Measurements from ENCODE around the gene DRAP1. TPM values are rescaled to one million over a fixed set of nuclear protein-coding genes. Genes with fewer than 3 reads are reported as not detected.
A peak's percentile ranks its signal among the peaks of the same experiment; 100 is the strongest.

Gene DRAP1
- total and polyA plus RNA-seq, 9 donors, result 73.4 to 105 (median 93.3) TPM

DNA sequence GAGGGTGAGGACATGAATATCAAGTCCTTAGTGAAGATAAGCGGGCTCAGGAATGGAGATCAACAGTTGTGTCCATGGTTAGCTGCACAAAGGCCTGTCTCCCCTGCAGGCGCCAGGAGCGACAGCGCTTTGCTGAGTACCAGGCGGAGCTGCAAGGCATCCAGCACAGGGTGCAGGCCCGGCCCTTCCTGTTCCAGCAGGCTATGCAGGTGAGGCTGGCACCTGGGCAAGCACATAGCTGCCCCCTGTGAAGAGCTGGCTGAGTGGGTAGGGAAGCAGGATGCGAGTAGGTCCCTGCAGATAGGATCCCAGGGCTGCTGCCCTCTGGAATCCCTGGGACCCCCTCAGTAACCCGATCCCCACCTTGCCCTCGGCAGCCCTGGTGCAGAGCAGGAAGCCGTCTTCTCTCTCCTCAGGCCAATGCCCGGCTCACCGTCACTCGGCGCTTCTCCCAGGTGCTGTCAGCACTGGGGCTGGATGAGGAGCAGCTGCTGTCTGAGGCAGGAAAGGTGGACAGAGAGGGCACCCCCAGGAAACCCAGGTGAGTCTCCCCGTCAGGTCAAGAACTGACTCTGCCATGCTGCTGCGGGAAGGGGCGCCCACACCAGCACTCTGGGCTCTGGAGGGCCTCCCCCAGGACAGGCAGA is 39.7 kb downstream of the DRAP1 start:
- Histone ChIP-seq H3K36me3 (ENCODE audit: control insufficient read depth, insufficient read depth, low read length) (peaks cover 4% of the 10 kb centered on the region), H3K27me3 (ENCODE audit: control insufficient read depth, insufficient read depth, low read length) (no peaks in the 10 kb centered on the region), H3K9me3 (replicated peaks; ENCODE audit: control insufficient read depth, low read depth, low read length) (no peaks in the 10 kb centered on the region), H3K4me3 (ENCODE audit: low read length) (no peak overlapping the region), H3K27ac (ENCODE audit: low read length) (no peak overlapping the region), H3K4me1 (ENCODE audit: control insufficient read depth, insufficient read depth, low read length) (peaks cover 18% of the 10 kb centered on the region)
- 77% methylated on average over 11 of the region's 17 CpGs for WGBS (ENCODE audit: insufficient coverage)
- no peak for DNase-seq

DNA sequence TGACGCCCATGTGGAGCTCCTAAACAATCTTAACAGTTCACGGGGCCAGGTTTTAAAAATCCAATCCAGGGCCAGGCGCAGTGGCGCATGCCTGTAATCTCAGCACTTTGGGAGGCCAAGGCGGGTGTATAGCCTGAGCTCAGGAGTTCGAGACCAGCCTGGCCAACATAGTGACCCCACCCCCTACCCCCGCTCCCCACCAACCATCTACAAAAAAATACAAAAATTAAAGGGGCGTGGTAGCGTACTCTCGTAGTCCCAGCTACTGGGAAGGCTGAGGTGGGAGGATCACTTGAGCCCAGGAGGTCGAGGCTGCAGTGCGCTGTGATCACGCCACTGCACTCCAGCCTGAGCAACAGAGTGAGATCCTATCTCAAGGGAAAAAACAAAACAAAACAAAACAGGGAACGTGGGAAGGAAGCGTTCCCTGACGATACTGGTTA is 41.6 kb downstream of the DRAP1 start:
- WGBS (ENCODE audit: insufficient coverage), result 66% methylated on average over 7 of the region's 16 CpGs
- H3K4me3 ChIP-seq (ENCODE audit: low read length), result peak overlapping the region; percentile 92
- DNase-seq, result no peak
- H3K36me3 ChIP-seq (ENCODE audit: control insufficient read depth, insufficient read depth, low read length), result peaks cover 23% of the 10 kb centered on the region
- no peaks in the 10 kb centered on the region for H3K9me3 ChIP-seq (replicated peaks; ENCODE audit: control insufficient read depth, low read depth, low read length)
- no peaks in the 10 kb centered on the region for H3K27me3 ChIP-seq (ENCODE audit: control insufficient read depth, insufficient read depth, low read length)
- peaks cover 18% of the 10 kb centered on the region for H3K4me1 ChIP-seq (ENCODE audit: control insufficient read depth, insufficient read depth, low read length)
- peak overlapping the region; percentile 97 for H3K27ac ChIP-seq (ENCODE audit: low read length)

DNA sequence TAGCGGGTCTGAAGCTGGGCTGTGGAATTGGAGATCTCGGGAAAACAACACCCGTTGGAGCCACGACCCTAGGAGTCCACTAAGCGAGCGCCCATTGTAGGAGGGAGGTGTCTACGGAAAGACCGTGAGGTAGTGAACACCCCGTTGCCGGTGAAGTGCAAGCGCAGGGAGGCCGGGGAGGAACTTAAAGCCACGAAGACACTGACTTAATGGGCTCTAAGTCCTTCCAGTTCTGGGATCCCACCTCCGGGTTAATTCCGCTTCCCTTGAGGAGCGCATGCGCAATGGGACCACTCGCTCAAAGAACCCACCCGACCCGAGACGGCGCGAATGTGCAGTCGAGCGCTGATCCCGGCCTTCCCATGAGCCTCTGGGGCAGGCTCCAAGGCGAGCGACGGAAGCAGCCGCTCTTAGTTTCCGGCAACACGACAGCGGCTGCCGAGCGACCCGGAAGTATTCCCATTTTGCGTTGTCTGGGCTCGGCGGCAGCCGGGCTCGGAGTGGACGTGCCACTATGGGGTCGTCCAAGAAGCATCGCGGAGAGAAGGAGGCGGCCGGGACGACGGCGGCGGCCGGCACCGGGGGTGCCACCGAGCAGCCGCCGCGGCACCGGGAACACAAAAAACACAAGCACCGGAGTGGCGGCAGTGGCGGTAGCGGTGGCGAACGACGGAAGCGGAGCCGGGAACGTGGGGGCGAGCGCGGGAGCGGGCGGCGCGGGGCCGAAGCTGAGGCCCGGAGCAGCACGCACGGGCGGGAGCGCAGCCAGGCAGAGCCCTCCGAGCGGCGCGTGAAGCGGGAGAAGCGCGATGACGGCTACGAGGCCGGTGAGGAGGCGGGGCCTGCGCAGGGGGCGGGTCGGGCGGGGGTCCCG is 42.3 kb downstream of the DRAP1 start, which contains the start of gene SART1:
Gene SART1 (plus strand): TSS at position 468 of the 874 bp plus-strand sequence. CDS start 47 bp downstream, at position 515.
- peak; percentile 100 for DNase-seq
- Histone ChIP-seq H3K9me3 (replicated peaks; ENCODE audit: control insufficient read depth, low read depth, low read length) (no peaks in the 10 kb centered on the region), H3K27me3 (ENCODE audit: control insufficient read depth, insufficient read depth, low read length) (no peaks in the 10 kb centered on the region), H3K4me1 (ENCODE audit: control insufficient read depth, insufficient read depth, low read length) (peaks cover 18% of the 10 kb centered on the region), H3K4me3 (ENCODE audit: low read length) (peak within 1 kb of the TSS; percentile 92), H3K36me3 (ENCODE audit: control insufficient read depth, insufficient read depth, low read length) (peaks cover 30% of the 10 kb centered on the region), H3K27ac (ENCODE audit: low read length) (peak within 1 kb of the TSS; percentile 97)
- under 1% methylated on average over 94 of the region's 97 CpGs for WGBS (ENCODE audit: insufficient coverage)

DNA sequence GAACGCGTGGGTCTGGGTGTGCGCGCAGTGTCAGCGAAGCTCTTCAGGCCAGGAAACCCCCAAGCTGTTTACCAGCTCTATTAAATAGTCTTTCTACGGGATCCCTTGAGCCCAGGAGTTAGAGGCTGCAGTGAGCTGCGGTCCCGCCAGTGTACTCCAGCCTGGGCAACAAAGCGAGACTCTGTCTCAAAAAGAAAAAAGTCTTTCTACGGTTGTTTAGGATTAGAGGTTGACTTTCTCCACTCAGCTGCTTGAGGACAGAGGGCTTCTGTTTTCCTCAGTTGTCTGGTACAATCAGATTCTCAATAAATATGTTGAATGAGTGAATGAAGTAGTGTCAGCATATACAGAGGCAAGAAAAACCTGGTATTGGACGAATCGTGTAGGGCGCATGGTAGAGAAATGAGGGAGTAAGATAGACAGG is 42.9 kb downstream of the DRAP1 start:
- DNase-seq, result no peak
- peaks cover 18% of the 10 kb centered on the region for H3K4me1 ChIP-seq (ENCODE audit: control insufficient read depth, insufficient read depth, low read length)
- H3K27ac ChIP-seq (ENCODE audit: low read length), result peak overlapping the region; percentile 35
- peaks cover 37% of the 10 kb centered on the region for H3K36me3 ChIP-seq (ENCODE audit: control insufficient read depth, insufficient read depth, low read length)
- H3K9me3 ChIP-seq (replicated peaks; ENCODE audit: control insufficient read depth, low read depth, low read length), result no peaks in the 10 kb centered on the region
- peak overlapping the region; percentile 92 for H3K4me3 ChIP-seq (ENCODE audit: low read length)
- no peaks in the 10 kb centered on the region for H3K27me3 ChIP-seq (ENCODE audit: control insufficient read depth, insufficient read depth, low read length)
- WGBS (ENCODE audit: insufficient coverage), result 11% methylated on average over 3 of the region's 13 CpGs

DNA sequence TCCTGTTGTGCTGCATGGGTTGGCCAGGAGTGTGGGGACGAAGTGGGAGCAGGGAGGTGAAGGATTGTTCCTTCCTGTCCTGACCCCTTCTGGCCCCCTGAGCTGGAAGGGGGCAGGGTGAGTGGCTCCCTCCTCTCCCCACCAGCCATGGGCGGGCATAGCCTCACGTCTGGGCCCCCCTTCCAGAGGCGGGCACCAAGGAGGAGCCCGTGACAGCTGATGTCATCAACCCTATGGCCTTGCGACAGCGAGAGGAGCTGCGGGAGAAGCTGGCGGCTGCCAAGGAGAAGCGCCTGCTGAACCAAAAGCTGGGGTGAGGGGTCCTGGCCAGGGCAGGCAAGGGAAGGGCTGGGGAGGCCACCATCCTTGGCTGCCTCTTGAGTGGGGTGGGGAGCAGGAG is 45.7 kb downstream of the DRAP1 start:
- Histone ChIP-seq H3K27ac (ENCODE audit: low read length) (no peak overlapping the region), H3K4me1 (ENCODE audit: control insufficient read depth, insufficient read depth, low read length) (peaks cover 24% of the 10 kb centered on the region), H3K4me3 (ENCODE audit: low read length) (no peak overlapping the region), H3K9me3 (replicated peaks; ENCODE audit: control insufficient read depth, low read depth, low read length) (no peaks in the 10 kb centered on the region), H3K27me3 (ENCODE audit: control insufficient read depth, insufficient read depth, low read length) (no peaks in the 10 kb centered on the region), H3K36me3 (ENCODE audit: control insufficient read depth, insufficient read depth, low read length) (peaks cover 61% of the 10 kb centered on the region)
- DNase-seq, result no peak
- 84% methylated on average over 7 of the region's 10 CpGs for WGBS (ENCODE audit: insufficient coverage)

DNA sequence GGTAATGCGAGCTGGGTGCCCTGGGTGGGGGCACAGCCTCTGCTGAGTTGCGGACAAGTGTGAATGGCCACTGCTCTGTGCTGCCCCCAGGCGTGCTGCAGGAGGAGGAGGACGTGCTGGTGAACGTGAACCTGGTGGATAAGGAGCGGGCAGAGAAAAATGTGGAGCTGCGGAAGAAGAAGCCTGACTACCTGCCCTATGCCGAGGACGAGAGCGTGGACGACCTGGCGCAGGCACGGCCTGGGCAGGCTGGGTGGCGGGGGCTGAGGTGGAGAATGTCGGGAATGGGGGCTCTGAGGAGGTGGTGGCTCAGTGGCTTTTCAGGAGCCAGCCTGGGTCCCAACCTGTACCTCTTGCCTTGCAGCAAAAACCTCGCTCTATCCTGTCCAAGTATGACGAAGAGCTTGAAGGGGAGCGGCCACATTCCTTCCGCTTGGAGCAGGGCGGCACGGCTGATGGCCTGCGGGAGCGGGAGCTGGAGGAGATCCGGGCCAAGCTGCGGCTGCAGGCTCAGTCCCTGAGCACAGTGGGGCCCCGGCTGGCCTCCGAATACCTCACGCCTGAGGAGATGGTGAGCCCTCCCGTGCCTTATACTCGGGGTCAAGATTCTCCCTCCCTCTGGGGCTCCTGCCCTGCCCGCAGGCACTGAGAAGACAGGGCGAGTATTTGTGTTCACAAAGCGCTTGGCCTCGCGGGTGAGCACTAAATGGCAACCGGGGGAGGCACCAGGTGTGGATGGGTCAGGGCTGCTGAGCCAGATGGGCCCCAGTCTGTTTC is 46.9 kb downstream of the DRAP1 start:
- no peak overlapping the region for H3K4me3 ChIP-seq (ENCODE audit: low read length)
- H3K36me3 ChIP-seq (ENCODE audit: control insufficient read depth, insufficient read depth, low read length), result peaks cover 68% of the 10 kb centered on the region
- no peak for DNase-seq
- peaks cover 19% of the 10 kb centered on the region for H3K4me1 ChIP-seq (ENCODE audit: control insufficient read depth, insufficient read depth, low read length)
- H3K9me3 ChIP-seq (replicated peaks; ENCODE audit: control insufficient read depth, low read depth, low read length), result no peaks in the 10 kb centered on the region
- no peak overlapping the region for H3K27ac ChIP-seq (ENCODE audit: low read length)
- no peaks in the 10 kb centered on the region for H3K27me3 ChIP-seq (ENCODE audit: control insufficient read depth, insufficient read depth, low read length)
- 95% methylated on average over 31 of the region's 36 CpGs for WGBS (ENCODE audit: insufficient coverage)

DNA sequence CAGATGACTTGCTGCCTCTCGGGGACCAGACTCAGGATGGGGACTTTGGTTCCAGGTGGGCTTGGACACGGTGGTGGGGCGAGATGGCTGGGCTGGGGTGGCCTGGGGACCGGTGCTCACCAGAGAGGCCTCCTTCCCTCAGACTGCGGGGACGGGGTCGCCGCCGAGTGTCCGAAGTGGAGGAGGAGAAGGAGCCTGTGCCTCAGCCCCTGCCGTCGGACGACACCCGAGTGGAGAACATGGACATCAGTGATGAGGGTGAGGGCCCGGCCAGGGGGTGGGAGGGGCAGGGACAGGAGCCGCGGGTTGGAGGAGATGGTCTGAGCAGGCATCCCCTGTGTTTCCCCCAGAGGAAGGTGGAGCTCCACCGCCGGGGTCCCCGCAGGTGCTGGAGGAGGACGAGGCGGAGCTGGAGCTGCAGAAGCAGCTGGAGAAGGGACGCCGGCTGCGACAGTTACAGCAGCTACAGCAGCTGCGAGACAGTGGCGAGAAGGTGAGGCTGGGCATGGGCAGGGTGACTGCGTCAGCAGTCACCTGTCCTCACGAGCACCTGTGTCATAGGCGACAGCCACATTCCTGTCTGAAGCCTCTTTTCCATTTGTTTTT is 48.2 kb downstream of the DRAP1 start:
- H3K4me3 ChIP-seq (ENCODE audit: low read length), result no peak overlapping the region
- H3K27me3 ChIP-seq (ENCODE audit: control insufficient read depth, insufficient read depth, low read length), result no peaks in the 10 kb centered on the region
- DNase-seq, result no peak
- no peaks in the 10 kb centered on the region for H3K9me3 ChIP-seq (replicated peaks; ENCODE audit: control insufficient read depth, low read depth, low read length)
- no peak overlapping the region for H3K27ac ChIP-seq (ENCODE audit: low read length)
- peaks cover 15% of the 10 kb centered on the region for H3K4me1 ChIP-seq (ENCODE audit: control insufficient read depth, insufficient read depth, low read length)
- H3K36me3 ChIP-seq (ENCODE audit: control insufficient read depth, insufficient read depth, low read length), result peaks cover 71% of the 10 kb centered on the region
- 90% methylated on average over 25 of the region's 30 CpGs for WGBS (ENCODE audit: insufficient coverage)

DNA sequence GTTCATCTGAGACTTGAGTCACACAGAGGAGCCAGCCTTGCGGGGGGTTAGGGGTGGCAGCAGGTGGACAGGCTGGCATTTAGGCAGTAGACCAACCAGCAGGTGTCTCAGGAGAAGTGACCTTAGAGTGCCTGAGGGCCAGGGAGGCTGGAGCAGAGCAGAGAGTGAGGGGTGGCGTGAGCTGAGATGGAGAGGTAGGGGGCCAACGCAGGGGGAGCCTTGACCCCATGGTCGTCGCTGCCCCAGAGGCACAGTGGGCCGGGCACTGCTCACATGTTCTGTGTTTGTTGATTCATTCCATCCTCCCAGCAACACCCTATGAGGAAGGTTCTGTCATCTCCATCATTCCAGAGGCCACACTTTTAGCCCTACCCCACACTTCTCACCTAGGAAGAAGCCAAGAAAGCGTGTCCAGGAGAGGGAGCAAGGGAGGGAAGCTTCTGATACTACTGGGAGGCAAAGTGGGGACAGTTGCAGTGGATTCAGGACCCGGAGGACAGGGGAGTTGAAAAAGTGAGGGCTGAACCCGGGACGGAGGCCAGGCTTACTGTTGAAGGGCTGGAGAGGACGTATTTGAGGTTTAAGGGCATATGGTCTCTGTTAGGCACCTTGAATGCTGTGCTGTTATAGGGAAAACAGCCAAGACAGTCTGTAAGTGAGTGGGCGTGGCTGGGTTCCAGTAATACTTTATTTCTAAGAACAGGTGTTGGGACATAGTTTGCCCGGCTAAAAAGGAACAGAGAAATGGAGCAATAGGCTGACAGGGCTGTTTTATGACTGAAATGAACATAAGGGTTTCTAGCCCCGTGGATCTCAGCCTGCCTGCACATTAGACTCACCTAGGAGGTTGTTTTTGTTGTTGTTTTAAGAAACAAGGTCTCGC is 49.6 kb downstream of the DRAP1 start:
- Histone ChIP-seq H3K9me3 (replicated peaks; ENCODE audit: control insufficient read depth, low read depth, low read length) (no peaks in the 10 kb centered on the region), H3K4me1 (ENCODE audit: control insufficient read depth, insufficient read depth, low read length) (peaks cover 7% of the 10 kb centered on the region), H3K36me3 (ENCODE audit: control insufficient read depth, insufficient read depth, low read length) (peaks cover 76% of the 10 kb centered on the region), H3K4me3 (ENCODE audit: low read length) (no peak overlapping the region), H3K27ac (ENCODE audit: low read length) (peak overlapping the region; percentile 29), H3K27me3 (ENCODE audit: control insufficient read depth, insufficient read depth, low read length) (no peaks in the 10 kb centered on the region)
- WGBS (ENCODE audit: insufficient coverage), result 80% methylated on average over 8 of the region's 15 CpGs
- DNase-seq, result no peak
